H1 (cell line): ENCODE measurements around the gene PABPN1. TPM values are rescaled to one million over a fixed set of nuclear protein-coding genes. Genes with fewer than 3 reads are reported as not detected.

Experiments used
- CTCF ChIA-PET: fragments of 300-600 bp; sonication (Branson Sonifier 250); formaldehyde crosslinking; loops from one replicate; lab custom pipeline; 2021; ENCODE audit not compliant: partially characterized antibody; lab: Charles Lee
- POLR2A ChIA-PET: fragments of 300-600 bp; sonication (Branson Sonifier 250); formaldehyde crosslinking; loops from one replicate; lab custom pipeline; 2021; ENCODE audit warnings: inconsistent platforms; ENCODE audit not compliant: partially characterized antibody; lab: Charles Lee
- DNase-seq, 2 experiments: peaks; one replicate each; pipeline versions ENCODE4 v3.0.0 to v3.0.0-alpha.2; 2010 to 2022; ENCODE audit warnings: low spot score in 2 of 2, low read depth in 1 of 2, mixed read lengths in 1 of 2
- FAIRE-seq: peaks from 2 replicates; lab custom pipeline; 2011; peaks lifted over from hg19 to GRCh38; lab: Jason Lieb, UNC
- H2AFZ ChIP-seq: 2 replicates; pipeline ENCODE4 v1.8.1; 2012; ENCODE audit warnings: low read length, inconsistent platforms
- H2AK5ac ChIP-seq: 2 replicates; pipeline ENCODE4 v1.6.1; 2013; ENCODE audit warnings: low read depth, low read length
- H2BK120ac ChIP-seq: replicated peaks from 2 replicates; pipeline ENCODE3; 2013; ENCODE audit warnings: low read depth, low read length, inconsistent platforms
- H2BK12ac ChIP-seq: 2 replicates; pipeline ENCODE4 v1.6.1; 2013; ENCODE audit warnings: low read depth, low read length
- H2BK15ac ChIP-seq: 2 replicates; pipeline ENCODE4 v1.6.1; 2013; ENCODE audit warnings: low read length
- H2BK20ac ChIP-seq: 2 replicates; pipeline ENCODE4 v1.6.1; 2013; ENCODE audit warnings: low read length
- H2BK5ac ChIP-seq: 2 replicates; pipeline ENCODE4 v1.6.1; 2013; ENCODE audit warnings: low read depth, low read length
- H3K14ac ChIP-seq: 2 replicates; pipeline ENCODE4 v1.6.1; 2013; ENCODE audit warnings: inconsistent platforms; ENCODE audit not compliant: insufficient read length
- H3K18ac ChIP-seq: 2 replicates; pipeline ENCODE4 v1.6.1; 2013; ENCODE audit warnings: low read length; ENCODE audit errors: extremely low read depth
- H3K23ac ChIP-seq: 2 replicates; pipeline ENCODE4 v1.6.1; 2013; ENCODE audit warnings: inconsistent platforms; ENCODE audit not compliant: insufficient read length
- H3K23me2 ChIP-seq: 2 replicates; pipeline ENCODE4 v1.6.1; 2013; ENCODE audit warnings: low read depth, low read length
- H3K27ac ChIP-seq: 2 replicates; pipeline ENCODE4 v1.6.1; 2011; ENCODE audit warnings: low read depth, low read length, inconsistent platforms
- H3K27me3 ChIP-seq, 4 experiments: replicated peaks in 1 of 4; 1 replicate in 1 of 4; 2 replicates in 3 of 4; pipeline versions ENCODE4 v1.6.1 to v1.8.1; 2011 to 2013; ENCODE audit warnings: low read length in 3 of 4, mild to moderate bottlenecking in 3 of 4, inconsistent platforms in 2 of 4, mixed read lengths in 2 of 4, moderate library complexity in 1 of 4; ENCODE audit not compliant: control insufficient read depth in 3 of 4, insufficient read depth in 3 of 4; ENCODE audit errors: extremely low read depth in 1 of 4
- H3K36me3 ChIP-seq, 4 experiments: 2 replicates each; pipeline versions ENCODE4 v1.6.1 to v1.8.1; 2011 to 2013; ENCODE audit warnings: mild to moderate bottlenecking in 4 of 4, low read length in 3 of 4, moderate library complexity in 2 of 4, control low read depth in 1 of 4, inconsistent platforms in 1 of 4; ENCODE audit not compliant: insufficient read depth in 4 of 4, control insufficient read depth in 2 of 4
- H3K4ac ChIP-seq: replicated peaks from 2 replicates; pipeline ENCODE3; 2013; ENCODE audit warnings: low read length, low read depth, mixed read lengths, inconsistent platforms; ENCODE audit not compliant: insufficient read length
- H3K4me1 ChIP-seq, 4 experiments: replicated peaks in 1 of 4; 1 replicate in 1 of 4; 2 replicates in 3 of 4; pipeline versions ENCODE4 v1.6.1 to v1.8.1; 2011 to 2013; ENCODE audit warnings: low read length in 3 of 4, inconsistent platforms in 2 of 4, mixed read lengths in 1 of 4; ENCODE audit not compliant: insufficient read depth in 4 of 4, control insufficient read depth in 3 of 4
- H3K4me2 ChIP-seq, 2 experiments: 2 replicates each; pipeline versions ENCODE4 v1.6.1 to v1.8.1; 2011 to 2013; ENCODE audit warnings: low read depth in 2 of 2, low read length in 2 of 2, control low read depth in 1 of 2, inconsistent platforms in 1 of 2, mild to moderate bottlenecking in 1 of 2; ENCODE audit not compliant: insufficient read depth in 1 of 2
- H3K4me3 ChIP-seq, 4 experiments: fragments of 200-600, 300-600 bp in 1 of 4; sonication (generic), shearing (Covaris generic), sonication (Bioruptor Twin) in 1 of 4; 2 replicates each; pipeline versions ENCODE4 v1.5.1 to v1.8.1; 2011 to 2016; ENCODE audit warnings: low read length in 4 of 4, low read depth in 3 of 4, control low read depth in 2 of 4, inconsistent platforms in 2 of 4, mild to moderate bottlenecking in 2 of 4, mixed read lengths in 1 of 4, moderate library complexity in 1 of 4; ENCODE audit not compliant: insufficient read depth in 2 of 4; ENCODE audit errors: extremely low read depth in 1 of 4
- H3K56ac ChIP-seq: replicated peaks from 2 replicates; pipeline ENCODE3; 2013; ENCODE audit warnings: low read depth, mild to moderate bottlenecking, mixed read lengths, low read length, inconsistent platforms; ENCODE audit not compliant: insufficient read length
- H3K79me1 ChIP-seq: 2 replicates; pipeline ENCODE4 v1.6.1; 2013; ENCODE audit warnings: low read depth, low read length, control low read depth
- H3K79me2 ChIP-seq, 2 experiments: 2 replicates each; pipeline versions ENCODE4 v1.6.1 to v1.8.1; 2012 to 2013; ENCODE audit warnings: low read length in 2 of 2, mild to moderate bottlenecking in 2 of 2, inconsistent platforms in 1 of 2; ENCODE audit not compliant: insufficient read depth in 2 of 2, control insufficient read depth in 1 of 2
- H3K9ac ChIP-seq, 4 experiments: replicated peaks in 1 of 4; 1 replicate in 1 of 4; 2 replicates in 3 of 4; pipeline versions ENCODE4 v1.6.1 to v1.8.1; 2011 to 2013; ENCODE audit warnings: low read depth in 3 of 4, low read length in 3 of 4, control low read depth in 2 of 4, mild to moderate bottlenecking in 2 of 4, moderate library complexity in 2 of 4, inconsistent platforms in 1 of 4; ENCODE audit errors: extremely low read depth in 1 of 4
- H3K9me3 ChIP-seq, 2 experiments: 2 replicates each; pipeline versions ENCODE4 v1.6.1 to v1.8.1; 2012 to 2013; ENCODE audit warnings: mild to moderate bottlenecking in 2 of 2, moderate library complexity in 2 of 2, control low read depth in 1 of 2, inconsistent platforms in 1 of 2, low read depth in 1 of 2, low read length in 1 of 2, mixed read lengths in 1 of 2; ENCODE audit not compliant: insufficient read depth in 2 of 2
- H4K20me1 ChIP-seq, 2 experiments: replicated peaks in 1 of 2; 2 replicates each; pipeline versions ENCODE3 to v1.8.1; 2011 to 2013; ENCODE audit warnings: inconsistent platforms in 2 of 2, low read length in 2 of 2, mild to moderate bottlenecking in 1 of 2; ENCODE audit not compliant: insufficient read depth in 2 of 2, control insufficient read depth in 1 of 2
- H4K5ac ChIP-seq: 2 replicates; pipeline ENCODE4 v1.6.1; 2013; ENCODE audit warnings: low read length, low read depth, mixed read lengths, inconsistent platforms; ENCODE audit not compliant: insufficient read length
- H4K8ac ChIP-seq: 2 replicates; pipeline ENCODE4 v1.8.0; 2013; ENCODE audit warnings: mild to moderate bottlenecking, moderate library complexity, low read length, inconsistent platforms; ENCODE audit not compliant: insufficient read depth; ENCODE audit errors: extremely low read depth
- H4K91ac ChIP-seq: replicated peaks from 2 replicates; pipeline ENCODE3; 2013; ENCODE audit warnings: low read length, mixed read lengths, inconsistent platforms; ENCODE audit not compliant: insufficient read length
- CBX8 ChIP-seq: fragments of 300-800, 300-1000 bp; sonication (generic); IDR thresholded peaks from 2 replicates; pipeline ENCODE4 v1.7.1; 2016; ENCODE audit warnings: low read depth, low read length, borderline replicate concordance
- POLR2AphosphoS5 ChIP-seq: IDR thresholded peaks from 2 replicates; pipeline ENCODE4 v1.6.1; 2011; ENCODE audit warnings: low read depth, low read length
- RAD21 ChIP-seq, 2 experiments: IDR thresholded peaks in 1 of 2; conservative IDR thresholded peaks in 1 of 2; 2 replicates each; pipeline ENCODE4 v1.6.1; 2011; ENCODE audit warnings: low read depth in 2 of 2, low read length in 2 of 2, improper control_type of control experiment in 1 of 2, inconsistent platforms in 1 of 2, mild to moderate bottlenecking in 1 of 2, moderate library complexity in 1 of 2
- YY1 ChIP-seq: IDR thresholded peaks from 2 replicates; pipeline ENCODE4 v1.6.1; 2011; ENCODE audit warnings: low read depth, mild to moderate bottlenecking, low read length
- WGBS, 2 experiments: shearing (Covaris generic) in 1 of 2; methylation state at CpG; one replicate each; pipeline versions ENCODE4 v1.1.6 to v1.1.7; 2013 to 2015; ENCODE audit warnings: low lambda C conversion rate in 2 of 2, mixed read lengths in 2 of 2, inconsistent platforms in 1 of 2, low coverage in 1 of 2, missing lambda C conversion rate in 1 of 2; ENCODE audit not compliant: insufficient replicate concordance in 2 of 2, insufficient coverage in 1 of 2, insufficient read length in 1 of 2; ENCODE audit errors: extremely low coverage in 1 of 2, missing lambda C conversion rate in 1 of 2; 5-methylcytosine and 5-hydroxymethylcytosine counted together
- polyA plus RNA-seq, 7 experiments: library from polyadenylated mRNA; depleted of rRNA in 3 of 7; stranded (reverse) in 5 of 7; unstranded in 2 of 7; fragments of >200 nt in 5 of 7; fragments of 200-250 nt in 2 of 7; gene quantifications; 1 replicate in 5 of 7; 2 replicates in 1 of 7; 4 replicates in 1 of 7; pipeline versions ENCODE4 v1.2.1 to v1.2.3, GENCODE V29; 2011 to 2013; ENCODE audit warnings: missing spikeins in 2 of 7, mixed read lengths in 2 of 7
- total RNA-seq: library from RNA; stranded (reverse); fragmentation: NEBNext Ultra II Directional; extraction: Animal tissue kit (Norgen Biotek cat#: 25700); gene quantifications from 2 replicates; pipeline ENCODE4 v1.2.1, GENCODE V29; 2021
- TF ChIP-seq, protein P1 (sequence below): IDR thresholded peaks from 2 replicates; pipeline ENCODE4 v1.6.1; 2011; ENCODE audit warnings: low read depth, mild to moderate bottlenecking, low read length; ENCODE audit not compliant: insufficient read depth

The PABPN1 gene
- total and polyA plus RNA-seq, 2 of the 8 experiments (the other 6 are each of a cell fraction or from before 2014, with no cell fraction given), result 300 to 331 TPM

DNA sequence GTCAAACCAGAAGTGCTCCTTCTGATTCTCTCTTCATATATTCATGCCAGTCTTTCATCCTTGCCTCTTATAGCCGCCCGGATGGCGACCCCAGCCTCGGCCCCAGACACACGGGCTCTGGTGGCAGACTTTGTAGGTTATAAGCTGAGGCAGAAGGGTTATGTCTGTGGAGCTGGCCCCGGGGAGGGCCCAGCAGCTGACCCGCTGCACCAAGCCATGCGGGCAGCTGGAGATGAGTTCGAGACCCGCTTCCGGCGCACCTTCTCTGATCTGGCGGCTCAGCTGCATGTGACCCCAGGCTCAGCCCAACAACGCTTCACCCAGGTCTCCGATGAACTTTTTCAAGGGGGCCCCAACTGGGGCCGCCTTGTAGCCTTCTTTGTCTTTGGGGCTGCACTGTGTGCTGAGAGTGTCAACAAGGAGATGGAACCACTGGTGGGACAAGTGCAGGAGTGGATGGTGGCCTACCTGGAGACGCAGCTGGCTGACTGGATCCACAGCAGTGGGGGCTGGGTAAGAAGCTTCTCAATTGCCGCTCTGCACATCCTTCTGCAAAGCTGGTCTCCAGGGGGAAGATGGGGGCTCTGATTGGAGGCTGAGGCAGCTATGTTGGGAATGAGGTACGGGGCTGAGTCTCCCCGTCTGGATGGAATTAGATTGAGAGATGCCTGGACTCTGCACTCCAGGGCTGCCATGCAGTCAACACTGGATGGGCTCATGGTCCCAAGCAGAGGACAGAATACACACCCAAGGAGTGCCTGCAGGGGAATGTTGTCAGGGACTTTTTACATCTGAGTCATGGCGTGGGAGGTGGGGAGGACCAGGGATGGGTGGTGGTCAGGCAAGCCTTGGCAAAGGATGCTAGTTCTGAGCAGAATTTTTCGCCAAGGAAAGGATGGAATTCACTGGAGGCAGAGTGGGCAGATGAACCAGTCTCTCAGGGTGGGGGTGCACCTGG, 13.3 kb upstream of the PABPN1 start:
- Histone ChIP-seq H3K23ac (no peak overlapping the region), H4K91ac (no peak overlapping the region), H2BK20ac (no peak overlapping the region), H3K27me3 (peaks cover 0 to 12% (median 5%) of the 10 kb centered on the region in 4 experiments; a peak in 4 of 7 replicates), H2BK120ac (no peak overlapping the region), H4K5ac (no peak overlapping the region), H3K9me3 (no peaks in the 10 kb centered on the region), H3K79me1 (peaks cover 2% of the 10 kb centered on the region; the same call in 1 of the 2 replicates), H2AFZ (no peak overlapping the region), H3K14ac (no peak overlapping the region), H3K18ac (no peak overlapping the region), H3K36me3 (peaks cover 0 to 5% (median 1%) of the 10 kb centered on the region in 4 experiments; a peak in 4 of 8 replicates), H3K4ac (no peak overlapping the region), H2BK12ac (no peak overlapping the region), H4K20me1 (peaks cover 0 to 5% of the 10 kb centered on the region in 2 experiments), H3K56ac (no peak overlapping the region), H3K9ac (no peak overlapping the region; a peak in 1 of 7 replicates), H4K8ac (no peak overlapping the region), H2BK15ac (no peak overlapping the region), H2BK5ac (no peak overlapping the region), H3K23me2 (peaks cover 5% of the 10 kb centered on the region; the same call in 1 of the 2 replicates), H3K27ac (no peak overlapping the region), H2AK5ac (no peak overlapping the region), H3K4me1 (no peaks in the 10 kb centered on the region; a peak in 1 of 7 replicates), H3K4me2 (peak overlapping the region; percentile 75 to 81; a peak in 3 of 4 replicates), H3K4me3 (peak overlapping the region; percentile 57 to 90 (median 83); a peak in 5 of 8 replicates), H3K79me2 (peaks cover 0 to 2% of the 10 kb centered on the region in 2 experiments; a peak in 1 of 4 replicates)
- FAIRE-seq (no peak), DNase-seq (no peak)
- WGBS, 2 experiments, result 91% methylated on average over 22 of the region's 22 CpGs; no CpG with 5 or more reads in 1 of the 2 experiments
- POLR2A ChIA-PET, result interaction anchor here (1.0 to 4.8 kb wide), 8 partner anchors 10 to 166 kb away, joined by 3 to 48 read pairs (median 4); partner anchors contain the start of genes PABPN1 and RNF212B
- CTCF ChIA-PET, result interaction anchor here (0.9 to 5.7 kb wide), 10 partner anchors 11 to 187 kb away, joined by 3 to 40 read pairs (median 7); partner anchors contain the start of genes CMTM5 and PABPN1
- TF ChIP-seq, protein P1, sequence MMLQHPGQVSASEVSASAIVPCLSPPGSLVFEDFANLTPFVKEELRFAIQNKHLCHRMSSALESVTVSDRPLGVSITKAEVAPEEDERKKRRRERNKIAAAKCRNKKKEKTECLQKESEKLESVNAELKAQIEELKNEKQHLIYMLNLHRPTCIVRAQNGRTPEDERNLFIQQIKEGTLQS, result no peak
- no peak for TF ChIP-seq YY1
- no peak for TF ChIP-seq RAD21 (IDR thresholded peaks at IDR 0.05 in 1 of 2, conservative IDR thresholded peaks at IDR 0.05 in 1 of 2; ENCODE audit: low read depth in 2 of 2, low read length in 2 of 2)
- no peak for TF ChIP-seq POLR2AphosphoS5
- TF ChIP-seq CBX8, result no peak
